ENCODE measurements around the gene CNOT1.
"Not testable (repeated sequence)": the region's sequence is repeated elsewhere in the genome, so short reads cannot be mapped to it uniquely, and the experiment has no call there.

Gene CNOT1

DNA sequence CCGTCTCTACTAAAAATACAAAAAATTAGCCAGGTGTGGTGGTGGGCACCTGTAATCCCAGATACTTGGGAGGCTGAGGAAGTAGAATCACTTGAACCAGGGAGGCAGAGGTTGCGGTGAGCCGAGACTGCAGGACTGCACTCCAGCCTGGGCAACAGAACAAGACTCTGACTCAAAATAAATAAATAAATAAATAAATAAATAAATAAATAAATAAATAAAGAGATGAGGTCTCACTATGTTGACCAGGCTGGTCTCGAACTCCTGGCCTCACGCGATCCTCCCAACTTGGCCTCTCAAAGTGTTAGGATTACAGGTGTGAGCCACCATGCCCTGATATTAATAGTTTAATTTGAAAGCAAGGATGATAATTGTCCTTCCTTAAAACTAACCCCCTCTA is 7.4 kb upstream of the CNOT1 start:
- DNase-seq, result not testable (repeated sequence)

DNA sequence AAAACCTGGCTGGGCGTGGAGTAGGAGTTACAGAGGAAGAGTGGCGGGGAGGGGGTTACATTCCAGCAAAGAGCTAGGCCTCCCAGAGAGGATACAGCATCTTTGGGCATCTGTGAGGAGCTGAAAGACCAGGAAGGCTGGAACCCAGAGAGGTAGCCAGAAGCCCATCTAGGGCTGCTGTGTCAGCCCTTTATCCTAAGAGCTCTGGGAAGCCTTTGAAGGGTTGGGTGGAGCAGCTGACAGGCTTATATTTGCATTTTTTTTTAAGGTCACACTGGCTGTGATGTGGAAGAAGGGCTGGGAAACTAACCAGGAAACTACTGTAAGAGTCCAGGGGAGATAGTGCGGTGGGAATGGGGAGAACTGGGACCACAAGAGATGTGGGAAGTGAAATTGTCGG is 6.8 kb upstream of the CNOT1 start:
- DNase-seq, result no peak

DNA sequence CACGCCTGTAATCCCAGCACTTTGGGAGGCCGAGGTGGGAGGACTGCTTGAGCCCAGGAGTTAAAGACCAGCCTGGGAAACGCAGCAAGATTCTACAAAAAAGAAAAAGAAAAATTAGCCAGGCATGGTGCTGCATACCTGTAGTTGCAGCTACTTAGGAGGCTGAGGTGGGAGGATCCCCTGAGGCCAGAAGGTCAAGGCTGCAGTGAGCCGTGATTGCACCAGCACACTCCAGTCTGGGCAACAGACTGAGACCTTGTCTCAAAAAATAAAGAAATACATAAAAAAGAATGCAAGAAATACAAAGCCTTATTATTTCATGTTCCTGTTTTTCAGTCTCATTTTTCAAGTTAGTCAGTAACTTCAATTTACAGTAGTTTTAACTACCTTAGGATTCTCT is 5.9 kb upstream of the CNOT1 start:
- no peak for DNase-seq

DNA sequence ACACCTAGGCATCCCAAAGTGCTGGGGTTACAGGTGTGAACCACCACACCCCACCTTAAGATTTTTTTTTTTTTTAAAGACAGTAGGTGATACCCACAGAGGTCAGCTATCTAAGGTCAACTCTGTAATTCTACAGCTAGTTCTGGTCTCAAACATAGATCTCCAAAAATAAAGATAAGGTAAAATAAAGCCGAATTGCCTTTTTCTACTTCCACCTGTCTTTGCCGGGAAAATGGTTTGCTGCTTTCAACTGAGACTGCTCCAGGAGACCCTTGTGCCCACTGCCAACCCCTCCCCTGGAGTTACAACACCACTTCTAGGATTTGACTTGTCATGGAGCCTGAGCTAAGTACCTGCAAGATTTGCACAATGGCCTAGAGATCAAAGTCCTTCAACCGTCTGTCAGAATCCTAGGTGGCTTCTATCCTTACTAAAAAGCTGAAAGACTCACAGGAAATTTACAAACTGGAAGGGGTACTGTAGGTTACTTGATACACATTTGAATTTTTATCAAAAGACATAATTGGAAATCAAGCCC is 4.7 kb upstream of the CNOT1 start:
- DNase-seq, result no peak

DNA sequence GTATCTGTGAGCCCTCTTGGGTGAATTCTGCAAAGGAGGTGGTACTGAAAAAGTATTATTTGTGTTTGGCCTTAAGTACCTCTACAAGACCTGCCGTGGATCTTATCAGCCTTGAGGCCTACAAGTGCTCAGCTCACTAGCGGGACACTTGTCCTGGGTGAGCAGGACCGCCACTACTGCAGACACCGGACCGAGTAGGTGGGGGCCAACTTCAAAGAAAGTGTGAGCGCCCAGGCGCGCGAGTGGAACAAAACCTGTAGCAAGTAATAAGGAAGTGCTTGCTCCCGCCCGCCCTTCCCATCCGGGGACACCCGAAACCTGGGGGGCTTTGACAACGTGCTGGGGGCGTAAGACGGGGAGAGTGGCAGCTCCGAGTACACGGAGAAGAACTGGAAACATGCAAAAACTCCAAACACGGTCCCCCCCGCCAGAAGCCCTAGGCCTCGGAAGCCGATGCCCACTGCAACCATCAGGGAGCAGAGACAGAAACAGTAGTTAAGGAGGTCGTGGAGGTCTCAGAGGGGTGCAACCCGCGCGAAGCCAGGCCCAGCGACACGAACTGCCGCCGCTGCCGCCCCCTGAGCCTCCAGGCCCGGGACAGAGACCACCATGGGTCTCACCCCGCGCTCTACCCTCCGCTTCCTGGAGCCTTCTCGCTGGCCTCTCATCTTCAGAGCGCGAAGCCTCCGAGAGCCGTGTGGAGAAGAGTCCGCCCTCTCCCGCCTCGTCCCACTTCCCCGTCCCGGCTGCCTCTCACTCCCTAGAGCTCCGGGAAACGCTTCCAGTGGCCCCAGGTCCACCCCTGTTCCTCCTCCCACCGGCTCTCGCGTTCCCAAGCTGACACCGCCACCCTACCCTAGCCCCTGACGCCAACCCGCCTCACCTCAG is 537 bp downstream of the CNOT1 start:
- DNase-seq, result peak; percentile 41

DNA sequence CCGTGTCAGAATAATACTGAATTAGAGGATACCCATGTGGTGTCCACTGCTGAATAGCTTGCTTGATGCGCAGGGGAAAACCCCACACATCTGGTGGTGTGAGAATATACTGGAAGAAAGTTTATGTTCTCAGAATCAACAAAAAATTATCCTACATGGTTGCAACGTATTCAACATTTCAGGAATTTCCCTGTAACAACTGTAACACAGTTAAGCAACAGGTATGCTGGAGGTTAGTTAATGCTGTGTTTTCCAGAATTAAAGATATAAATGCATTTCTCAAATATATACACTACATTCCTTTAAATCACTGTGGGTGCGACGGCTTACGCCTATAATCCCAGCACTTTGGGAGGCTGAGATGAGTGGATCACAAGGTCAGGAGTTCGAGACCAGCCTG is 5.4 kb downstream of the CNOT1 start:
- no peak for DNase-seq

DNA sequence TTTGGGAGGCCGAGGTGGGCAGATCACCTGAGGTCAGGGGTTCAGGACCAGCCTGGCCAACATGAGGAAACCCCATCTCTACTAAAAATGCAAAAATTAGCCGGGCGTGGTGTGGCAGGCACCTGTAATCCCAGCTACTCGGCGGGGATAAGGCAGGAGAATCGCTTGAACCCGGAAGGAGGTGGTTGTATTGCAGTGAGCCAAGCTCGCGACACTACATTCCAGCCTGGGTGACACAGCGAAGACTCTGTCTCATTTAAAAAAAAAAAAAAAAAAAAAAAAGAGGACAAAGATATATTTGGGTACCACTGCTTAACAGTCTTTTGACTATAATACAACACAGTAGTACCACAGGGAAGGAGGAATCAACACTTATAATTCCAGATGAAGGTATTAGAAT is 9.2 kb downstream of the CNOT1 start:
- no peak for DNase-seq

DNA sequence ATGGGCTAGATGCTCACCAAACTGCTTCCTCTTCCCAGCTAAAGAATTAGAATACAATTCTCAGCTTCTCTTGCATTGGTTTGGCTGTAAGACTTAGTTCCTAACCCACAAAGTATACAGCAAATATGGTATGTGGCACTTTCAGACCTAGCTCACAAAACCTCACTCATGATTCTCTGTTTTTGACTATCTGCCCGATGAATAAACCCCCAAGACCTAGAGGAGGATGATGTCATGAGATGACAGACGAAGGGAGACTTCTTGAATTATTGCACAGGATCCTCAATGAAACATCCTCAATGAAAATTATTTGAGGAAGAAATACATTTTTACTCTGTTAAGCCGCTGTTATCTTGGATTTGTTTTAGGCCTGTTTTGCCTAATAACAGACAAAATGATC is 14.3 kb downstream of the CNOT1 start:
- no peak for DNase-seq

DNA sequence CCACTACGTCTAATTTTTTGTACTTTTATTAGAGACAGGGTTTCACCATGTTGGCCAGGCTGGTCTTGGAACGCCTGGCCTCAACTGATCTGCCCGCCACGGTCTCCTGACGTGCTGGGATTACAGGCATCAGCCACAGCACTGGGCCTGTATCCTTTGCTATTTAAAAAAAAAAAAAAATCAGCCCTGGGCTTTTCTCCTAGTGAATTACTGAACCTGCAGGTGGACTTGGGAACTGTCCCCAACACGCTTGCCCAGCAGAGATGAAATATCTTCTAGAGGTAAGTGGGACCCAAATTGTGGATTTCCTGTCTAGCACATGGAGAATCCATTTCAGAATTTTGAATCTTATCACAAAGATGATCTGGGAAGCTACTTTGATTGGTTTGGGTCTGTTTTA is 14.8 kb downstream of the CNOT1 start:
- DNase-seq, result no peak

DNA sequence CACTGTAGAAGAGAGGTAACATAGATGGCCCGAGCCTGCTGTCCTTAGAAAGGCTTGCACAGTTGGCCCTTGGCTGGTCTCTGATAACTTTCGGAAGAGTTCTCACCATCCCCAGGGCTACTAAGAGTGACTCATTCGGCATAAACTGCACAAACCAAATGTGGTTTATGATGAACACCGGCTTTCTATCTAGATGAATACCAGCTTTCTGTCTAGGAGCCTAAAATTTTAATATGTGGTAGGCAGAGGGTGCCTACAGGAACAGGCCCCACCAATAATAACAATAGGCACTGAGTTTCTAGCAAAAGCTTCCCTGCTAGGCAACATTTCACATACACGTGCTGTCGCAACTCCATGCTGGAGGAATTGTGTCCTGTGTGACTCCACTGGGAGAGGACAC is 15.4 kb downstream of the CNOT1 start:
- no peak for DNase-seq

DNA sequence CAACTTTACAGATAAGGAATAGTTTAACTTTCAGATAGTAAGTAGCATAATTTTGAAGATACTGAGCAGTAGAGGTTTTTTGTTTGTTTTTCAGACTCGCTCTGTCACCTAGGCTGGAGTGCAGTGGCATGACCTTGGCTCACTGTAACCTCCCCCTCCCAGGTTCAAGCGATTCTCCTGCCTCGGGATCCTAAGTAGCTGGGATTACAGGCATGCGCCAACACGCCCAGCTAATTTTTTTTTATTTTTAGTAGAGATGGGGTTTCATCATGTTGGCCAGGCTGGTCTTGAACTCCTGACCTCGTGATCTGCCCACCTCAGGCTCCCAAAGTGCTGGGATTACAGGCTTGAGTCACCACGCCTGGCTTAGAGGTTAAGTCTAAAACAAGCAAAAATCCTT is 16.7 kb downstream of the CNOT1 start:
- DNase-seq, result not testable (repeated sequence)

DNA sequence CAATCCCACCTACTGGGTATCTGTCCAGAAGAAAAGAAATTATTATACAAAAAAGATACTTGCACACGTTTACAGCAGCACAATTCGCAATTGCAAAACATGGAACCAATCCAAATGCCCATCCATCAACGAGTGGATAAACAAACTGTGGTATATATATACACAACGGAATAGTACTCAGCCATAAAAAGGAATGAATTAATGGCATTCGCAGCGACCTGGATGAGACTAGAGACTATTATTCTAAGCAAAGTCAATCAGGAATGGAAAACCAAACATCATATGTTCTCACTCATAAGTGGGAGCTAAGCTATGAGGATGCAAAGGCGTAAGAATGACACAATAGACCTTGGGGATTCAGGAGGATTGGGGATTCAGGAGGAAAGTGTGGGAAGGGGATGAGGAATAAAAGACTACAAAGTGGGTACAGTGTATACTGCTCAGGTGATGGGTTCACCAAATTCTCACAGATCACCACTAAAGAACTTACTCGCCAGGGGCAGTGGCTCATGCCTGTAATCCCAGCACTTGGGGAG is 21.0 kb downstream of the CNOT1 start:
- no peak for DNase-seq

DNA sequence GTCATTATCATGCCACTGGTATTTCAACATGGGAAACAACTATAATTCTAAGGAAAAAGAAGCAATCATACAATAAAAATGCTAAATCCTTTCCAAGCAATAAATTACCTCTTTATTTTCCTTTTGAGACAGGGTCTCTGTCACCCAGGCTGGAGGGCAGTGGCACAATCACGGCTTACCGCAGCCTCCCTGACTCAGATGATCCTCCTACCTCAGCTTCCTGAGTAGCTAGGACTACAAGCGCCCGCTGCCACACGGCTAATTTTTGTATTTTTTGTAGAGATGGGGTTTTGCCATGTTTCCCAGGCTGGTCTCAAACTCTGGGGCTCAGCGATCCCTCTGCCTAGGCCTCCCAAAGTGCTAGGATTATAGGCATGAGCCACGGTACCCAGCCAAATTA is 24.1 kb downstream of the CNOT1 start:
- DNase-seq, result no peak

DNA sequence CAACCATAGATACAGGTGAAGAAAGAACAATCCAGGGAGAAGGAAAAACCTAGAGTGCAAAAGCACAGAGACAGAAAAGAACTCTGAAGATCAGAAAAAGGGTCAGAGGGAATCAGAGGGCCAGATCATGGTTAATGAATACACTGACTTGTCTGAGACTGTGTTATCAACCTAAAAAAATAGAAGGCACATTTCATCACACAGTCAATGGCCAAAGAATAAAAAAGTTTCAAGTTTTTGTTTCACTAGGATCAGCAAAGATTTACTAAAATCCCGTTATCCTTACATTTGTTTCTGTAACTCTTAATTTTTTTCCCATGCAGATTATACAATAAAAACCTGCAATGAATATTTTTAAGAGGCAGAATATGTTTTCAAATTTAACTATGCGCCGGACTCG is 38.5 kb downstream of the CNOT1 start:
- no peak for DNase-seq

DNA sequence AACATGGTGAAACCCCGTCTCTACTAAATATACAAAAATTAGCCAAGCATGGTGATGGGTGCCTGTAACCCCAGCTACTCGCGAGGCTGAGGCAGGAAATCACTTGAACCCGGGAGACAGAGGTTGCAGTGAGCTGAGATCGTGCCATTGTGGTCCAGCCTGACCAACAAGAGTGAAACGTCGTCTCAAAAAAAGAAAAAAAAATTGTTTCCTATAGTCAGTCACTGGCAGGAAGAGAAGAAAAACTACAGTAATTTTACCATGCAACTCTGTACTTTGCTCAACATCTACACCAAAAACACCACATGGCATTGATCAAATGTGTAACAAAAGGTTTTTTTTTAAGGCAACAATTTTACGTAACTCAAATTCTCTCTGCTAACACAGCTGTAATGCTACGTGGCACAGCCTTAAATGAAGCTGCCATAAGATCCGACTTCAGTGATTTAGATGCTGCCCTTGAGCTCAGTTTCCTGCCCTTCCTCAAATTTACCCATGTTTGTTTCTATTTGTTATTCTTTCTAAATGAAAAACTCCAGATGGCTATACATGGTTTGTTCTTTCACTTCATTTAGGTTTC is 40.2 kb downstream of the CNOT1 start:
- no peak for DNase-seq

DNA sequence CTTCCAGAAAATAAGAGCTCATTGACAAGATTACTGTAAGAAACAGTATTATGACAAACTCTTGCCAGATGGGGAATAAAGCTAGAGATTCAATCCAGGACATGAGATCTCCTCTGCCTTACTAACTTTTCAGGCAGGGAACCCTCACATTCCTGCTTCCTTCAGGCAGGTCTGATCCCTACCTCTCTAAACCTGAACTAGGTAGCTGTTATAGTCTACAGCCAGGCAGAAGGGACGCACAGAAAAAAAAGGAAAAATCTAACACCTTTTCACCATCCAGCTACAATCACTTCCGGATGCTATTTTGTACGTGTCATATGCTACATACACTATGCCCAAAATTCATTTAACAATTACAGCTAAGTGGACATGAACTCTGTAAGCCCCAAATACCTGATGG is 41.2 kb downstream of the CNOT1 start:
- DNase-seq, result no peak

DNA sequence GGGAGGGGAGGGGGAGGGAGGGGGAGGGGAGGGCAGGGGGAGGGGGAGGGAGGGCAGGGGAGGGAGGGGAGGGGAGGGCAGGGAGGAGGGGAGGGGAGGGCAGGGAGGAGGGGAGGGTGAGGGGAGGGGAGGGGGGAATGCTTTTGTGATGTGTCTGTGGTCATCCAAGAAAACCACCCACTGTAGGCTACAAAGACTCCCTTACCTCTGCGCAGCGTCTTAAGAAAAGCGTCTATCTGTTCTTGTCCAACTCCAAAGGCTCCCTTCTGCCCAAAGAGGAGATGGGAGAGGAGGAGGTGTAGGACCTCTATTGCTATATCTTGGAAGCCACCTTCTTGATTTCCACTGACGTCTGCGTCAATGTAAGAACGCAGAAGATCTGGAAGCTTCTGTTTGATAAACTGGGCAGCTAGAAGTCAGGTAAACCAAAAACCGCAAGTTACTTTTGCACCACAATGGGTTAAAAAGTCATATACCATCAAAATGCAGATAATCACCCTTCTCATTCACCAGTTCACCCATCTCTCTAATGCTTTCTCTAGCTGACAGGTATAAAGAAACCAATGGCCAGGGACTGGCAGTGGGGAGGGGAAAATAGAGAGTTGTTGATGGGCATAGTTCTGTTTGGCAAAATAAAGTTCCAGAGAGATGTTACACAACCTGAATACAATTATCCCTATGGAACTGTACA is 43.1 kb downstream of the CNOT1 start:
- no peak for DNase-seq

DNA sequence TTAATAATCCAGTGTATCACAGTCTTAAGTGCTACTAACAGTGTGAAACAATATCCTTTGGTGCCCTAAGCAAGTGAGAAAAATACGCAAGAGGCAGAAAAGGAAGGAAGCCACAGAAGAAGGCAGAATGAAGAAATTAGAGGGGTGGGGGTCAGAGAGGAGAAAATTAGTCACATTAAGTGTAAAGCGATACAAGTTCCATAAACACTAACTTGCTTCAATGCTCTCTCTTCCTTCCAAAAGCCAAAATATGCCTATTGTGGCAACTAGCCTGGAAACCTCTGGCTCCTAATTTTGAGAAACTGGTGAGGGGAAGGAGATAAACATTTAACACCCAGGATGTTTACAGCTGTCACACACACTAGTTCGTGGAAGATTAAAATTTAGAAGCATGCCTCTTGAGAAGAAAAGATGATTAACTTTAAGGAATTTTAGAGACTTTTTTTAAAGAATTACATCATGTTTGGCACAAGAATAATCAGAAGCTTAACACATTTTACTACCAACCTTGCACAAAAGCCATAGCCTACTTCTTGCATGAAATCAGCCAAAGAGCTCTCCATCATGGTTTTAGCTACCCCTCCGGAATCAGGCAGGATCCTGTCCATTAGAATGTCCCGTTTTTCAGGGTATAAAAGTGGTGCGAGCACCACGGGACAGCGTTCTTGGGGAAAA is 44.7 kb downstream of the CNOT1 start:
- DNase-seq, result no peak

DNA sequence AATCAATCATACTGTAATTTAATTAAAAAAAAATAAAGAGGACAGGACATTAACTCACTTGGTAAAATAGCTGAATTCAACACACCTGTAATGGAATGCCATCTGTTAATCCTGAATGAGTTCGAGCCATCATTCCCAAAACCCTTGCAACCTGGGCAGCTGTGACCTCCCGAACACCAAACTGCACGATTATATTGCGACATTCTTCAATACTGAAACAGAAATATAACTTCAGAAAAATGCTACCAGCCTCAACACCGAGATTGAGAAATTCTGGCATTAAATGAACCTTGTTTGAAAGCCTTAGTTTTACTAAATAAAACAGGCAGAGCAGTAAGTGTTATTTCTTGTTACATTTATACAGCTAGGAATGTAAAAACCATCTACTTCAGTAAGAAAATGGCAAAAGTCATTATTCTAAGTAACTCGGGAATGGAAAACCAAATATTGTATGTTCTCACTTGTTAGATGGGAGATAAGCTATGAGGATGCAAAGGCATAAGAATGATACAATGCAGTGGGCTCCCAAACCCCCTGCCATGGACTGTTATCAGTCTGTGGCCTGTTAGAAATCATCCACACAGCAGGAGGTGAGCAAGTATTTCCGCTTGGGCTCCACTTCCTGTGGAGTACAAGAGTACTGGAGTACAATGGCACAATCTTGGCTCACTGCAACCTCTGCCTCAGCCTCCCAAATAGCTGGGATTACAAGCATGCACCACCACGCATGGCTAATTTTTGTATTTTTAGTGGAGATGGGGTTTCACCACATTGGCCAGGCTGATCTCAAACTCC is 46.5 kb downstream of the CNOT1 start:
- DNase-seq, result no peak

DNA sequence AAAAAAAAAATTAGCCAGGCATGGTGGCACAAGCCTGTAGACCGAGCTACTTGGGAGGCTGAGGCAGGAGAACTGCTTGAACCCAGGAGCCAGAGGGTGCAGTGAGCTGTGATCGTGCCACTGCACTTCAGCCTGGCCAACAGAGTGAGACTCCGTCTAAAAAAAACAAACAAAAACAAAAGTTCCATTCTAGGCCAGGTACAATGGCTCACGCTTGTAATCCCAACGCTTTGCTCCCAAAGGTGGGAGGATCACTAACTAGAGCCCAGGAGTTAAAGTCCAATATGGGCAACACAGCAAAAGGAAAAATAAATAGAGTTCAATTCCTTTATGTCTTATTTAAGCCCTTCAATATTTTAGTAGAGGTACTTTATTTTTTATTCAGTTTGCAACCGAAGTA is 47.5 kb downstream of the CNOT1 start:
- DNase-seq, result no peak

DNA sequence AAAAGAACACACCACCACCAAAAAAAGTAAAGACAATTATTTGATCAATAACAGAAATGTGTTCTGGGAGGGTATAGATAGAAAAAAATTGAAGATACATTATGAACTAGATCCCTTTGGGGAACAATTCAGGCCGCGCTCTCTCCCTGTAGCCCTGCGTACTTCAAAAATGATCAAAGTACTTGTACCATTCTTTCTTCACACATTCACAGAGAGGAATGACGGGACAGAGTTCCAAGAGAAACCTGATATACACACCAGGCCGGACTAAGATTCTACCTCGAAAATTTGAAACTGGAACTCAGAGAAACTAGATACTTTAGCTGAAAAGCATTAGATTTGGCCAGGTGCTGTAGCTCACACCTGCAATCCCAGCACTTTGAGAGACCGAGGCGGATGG is 50.0 kb downstream of the CNOT1 start:
- no peak for DNase-seq

DNA sequence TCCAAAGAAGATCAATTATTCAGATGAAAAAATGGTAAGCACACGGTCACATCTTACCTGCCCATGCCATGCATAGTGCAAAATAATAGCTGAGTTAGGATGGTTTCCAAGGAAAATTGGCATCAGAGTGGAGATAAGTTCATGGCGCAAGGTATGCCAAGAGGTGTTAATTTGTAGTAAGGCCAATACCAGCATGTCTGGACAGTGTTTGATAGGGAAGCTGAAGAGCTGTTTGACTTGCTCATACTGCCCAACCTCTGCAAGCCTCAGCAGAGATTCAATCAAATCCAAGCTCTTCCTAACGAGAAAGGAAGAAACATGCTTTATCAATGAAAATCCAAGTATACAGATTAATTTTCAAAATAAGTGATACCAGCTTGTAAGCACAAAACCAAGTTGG is 51.0 kb downstream of the CNOT1 start:
- DNase-seq, result no peak
